Activated T-cell treated with anti-CD3 and anti-CD28 coated beads, Interleukin-2, amount 50 U/mL, for 4 hours (primary cell): ENCODE results near the gene FCGR1A. TPM values are rescaled to one million over a fixed set of nuclear protein-coding genes. Genes with fewer than 3 reads are reported as not detected.
"Not testable (repeated sequence)": the region's sequence is repeated elsewhere in the genome, so short reads cannot be mapped to it uniquely, and the experiment has no call there.

ENCODE experiments used
- ATAC-seq, 2 donors: fragments of 200-7000 bp; cut with Tn5 transposase; one replicate each; pipeline ENCODE4 v1.10.0; 2021
- DNase-seq: peaks from one replicate; pipeline ENCODE4 v3.0.0-alpha.2; 2020
- H3K27me3 Mint-ChIP-seq: one replicate; pipeline ENCODE4 v1.8.0; 2021; ENCODE audit warnings: low read depth, mixed read lengths
- H3K36me3 Mint-ChIP-seq: one replicate; pipeline ENCODE4 v1.8.0; 2022; ENCODE audit warnings: mixed read lengths; ENCODE audit not compliant: insufficient read depth
- H3K4me1 Mint-ChIP-seq: one replicate; pipeline ENCODE4 v1.8.0; 2021; ENCODE audit warnings: low read depth, mixed read lengths
- H3K4me3 Mint-ChIP-seq: one replicate; pipeline ENCODE4 v1.8.0; 2021; ENCODE audit warnings: mild to moderate bottlenecking, moderate library complexity, mixed read lengths
- H3K9me3 Mint-ChIP-seq: one replicate; pipeline ENCODE4 v1.8.0; 2021; ENCODE audit warnings: mixed read lengths
- total RNA-seq, 3 donors: library from RNA; stranded (reverse); gene quantifications; one replicate each; pipeline ENCODE4 v1.2.1, GENCODE V29; 2021

The FCGR1A gene
- total RNA-seq, 3 donors from 2014 or later = not detected

DNA sequence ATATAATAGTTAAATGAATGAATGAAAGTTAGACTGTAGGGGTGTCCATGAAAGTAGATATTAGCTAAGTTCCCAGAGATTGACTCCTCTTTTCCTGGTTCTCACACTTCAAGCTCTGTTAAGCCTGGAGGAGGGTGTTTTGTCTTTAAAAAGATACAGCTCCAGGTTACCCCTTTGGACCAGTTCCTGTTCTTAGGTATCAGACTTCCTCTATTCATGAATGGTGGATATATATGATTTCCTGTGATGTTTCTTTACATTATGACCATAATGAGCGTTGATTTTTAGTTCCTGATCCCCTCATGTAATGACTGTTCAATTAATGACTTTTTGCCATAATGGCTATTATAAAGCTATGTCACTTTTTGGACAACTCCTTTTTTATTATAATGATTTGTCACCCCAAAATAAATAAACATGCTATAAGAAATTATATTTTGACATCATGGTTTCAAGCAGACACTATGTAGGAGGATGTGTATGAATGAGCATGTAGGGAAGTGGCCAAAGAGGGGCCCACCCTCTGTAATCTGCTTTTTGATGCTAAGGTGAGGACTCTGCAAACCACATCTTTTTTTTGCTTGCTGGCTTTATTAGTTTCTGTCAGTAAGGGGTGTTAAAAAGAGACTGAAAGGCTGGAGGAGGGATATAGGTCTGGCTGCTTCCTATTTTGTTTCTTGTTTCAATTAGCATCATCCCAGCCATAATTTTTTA, 18.2 kb upstream of the FCGR1A start:
- not testable (repeated sequence) for H3K27me3 Mint-ChIP-seq, DNase-seq, H3K36me3 Mint-ChIP-seq, H3K4me1 Mint-ChIP-seq, H3K4me3 Mint-ChIP-seq, H3K9me3 Mint-ChIP-seq, ATAC-seq

DNA sequence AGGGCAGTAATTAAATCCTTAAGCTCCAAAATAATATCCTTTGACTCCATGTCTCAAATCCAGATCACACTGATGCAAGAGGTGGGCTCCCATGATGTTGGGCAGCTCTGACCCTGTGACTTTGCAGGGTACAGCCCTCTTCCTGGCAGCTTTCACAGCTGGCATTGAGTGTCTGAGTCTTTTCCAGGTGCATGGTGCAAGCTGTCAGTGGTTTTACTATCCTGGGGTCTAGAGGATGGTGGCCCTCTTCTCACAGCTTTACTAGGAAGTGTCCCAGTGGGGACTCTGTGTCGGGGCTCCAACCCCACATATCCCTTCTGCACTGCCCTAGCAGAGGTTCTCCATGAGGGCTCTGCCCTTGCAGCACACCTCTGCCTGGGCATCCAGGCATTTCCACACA, 16.3 kb upstream of the FCGR1A start:
- H3K27me3 Mint-ChIP-seq, ATAC-seq, DNase-seq, H3K36me3 Mint-ChIP-seq, H3K9me3 Mint-ChIP-seq, H3K4me3 Mint-ChIP-seq, H3K4me1 Mint-ChIP-seq: not testable (repeated sequence)

DNA sequence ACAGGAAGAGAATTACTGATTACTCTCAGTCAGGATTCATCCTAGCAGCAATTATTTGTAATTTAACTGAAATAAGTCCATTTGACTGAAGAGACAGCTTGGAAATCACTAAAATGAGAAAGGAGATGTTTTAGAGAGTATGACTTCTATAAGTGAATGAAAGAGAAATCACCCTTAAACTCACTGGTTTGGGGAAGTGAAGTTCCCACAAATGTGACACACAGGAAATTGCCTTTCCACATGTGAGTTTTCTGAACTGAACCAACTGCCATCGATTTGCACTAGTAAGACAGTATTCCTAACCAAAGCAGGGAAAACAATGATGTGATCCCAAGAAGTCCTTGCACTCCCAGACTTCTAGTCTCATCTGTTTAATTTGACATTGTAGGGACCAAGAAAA, 13.3 kb upstream of the FCGR1A start:
- H3K4me1 Mint-ChIP-seq, H3K27me3 Mint-ChIP-seq, ATAC-seq, H3K36me3 Mint-ChIP-seq, H3K9me3 Mint-ChIP-seq, H3K4me3 Mint-ChIP-seq, DNase-seq: not testable (repeated sequence)

DNA sequence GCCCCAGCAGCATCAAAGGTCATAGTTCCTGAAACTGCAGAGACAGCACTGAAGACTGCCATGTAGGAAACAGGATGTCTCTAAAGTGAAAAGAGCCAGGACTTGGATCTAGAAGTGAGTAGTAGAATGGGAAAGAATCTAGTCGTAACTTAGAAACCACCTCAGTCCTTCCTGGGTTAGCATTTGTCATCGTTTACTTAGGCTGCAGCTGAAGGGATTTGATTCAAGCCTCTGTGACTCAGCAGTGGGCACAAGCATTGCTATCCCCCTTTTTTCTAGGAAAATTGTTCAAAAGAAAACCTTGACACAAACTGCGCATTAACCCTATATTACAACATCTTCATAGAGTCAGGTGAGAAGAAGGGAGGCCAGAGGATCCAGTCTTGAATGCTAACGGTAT, 11.8 kb upstream of the FCGR1A start:
- H3K4me3 Mint-ChIP-seq, H3K4me1 Mint-ChIP-seq, H3K36me3 Mint-ChIP-seq, DNase-seq, H3K27me3 Mint-ChIP-seq, H3K9me3 Mint-ChIP-seq, ATAC-seq: not testable (repeated sequence)

DNA sequence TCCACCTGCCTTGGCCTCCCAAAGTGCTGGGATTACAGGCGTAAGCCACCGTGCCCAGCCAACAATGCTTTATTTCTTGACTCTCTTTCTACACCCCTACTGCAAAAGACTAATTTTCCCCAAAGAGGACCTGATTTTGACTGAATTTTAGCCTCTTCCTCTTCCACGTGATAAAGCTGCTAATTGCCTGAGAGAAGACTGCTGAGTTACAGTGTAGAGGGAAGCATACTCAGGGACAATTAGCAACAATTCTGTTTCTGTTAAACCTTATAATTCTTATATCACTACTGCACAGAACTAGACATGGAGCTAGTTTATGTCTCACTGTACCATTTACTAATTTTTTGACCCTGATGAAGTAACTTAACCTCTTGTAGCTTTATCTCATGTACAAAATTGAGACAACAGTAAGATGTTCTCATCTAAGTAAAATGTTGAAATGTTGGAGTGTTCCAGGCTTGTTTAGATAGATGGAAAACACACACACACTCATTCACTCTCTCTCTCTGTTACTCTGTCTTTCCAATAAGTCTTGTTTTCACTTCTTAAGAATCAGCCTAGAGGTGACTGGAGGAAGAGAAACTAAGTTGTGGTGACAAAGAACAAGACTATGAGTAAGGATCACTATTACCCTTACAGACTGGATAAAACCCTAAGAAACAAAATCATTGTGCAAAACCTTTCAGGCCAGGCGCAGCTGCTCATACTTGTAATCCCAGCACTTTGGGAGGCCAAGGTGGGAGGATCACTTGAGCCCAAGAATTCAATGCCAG, 10.7 kb upstream of the FCGR1A start:
- not testable (repeated sequence) for H3K27me3 Mint-ChIP-seq, H3K4me1 Mint-ChIP-seq, H3K36me3 Mint-ChIP-seq, DNase-seq, H3K9me3 Mint-ChIP-seq, H3K4me3 Mint-ChIP-seq
- peak; percentile 96 to 97 for ATAC-seq

DNA sequence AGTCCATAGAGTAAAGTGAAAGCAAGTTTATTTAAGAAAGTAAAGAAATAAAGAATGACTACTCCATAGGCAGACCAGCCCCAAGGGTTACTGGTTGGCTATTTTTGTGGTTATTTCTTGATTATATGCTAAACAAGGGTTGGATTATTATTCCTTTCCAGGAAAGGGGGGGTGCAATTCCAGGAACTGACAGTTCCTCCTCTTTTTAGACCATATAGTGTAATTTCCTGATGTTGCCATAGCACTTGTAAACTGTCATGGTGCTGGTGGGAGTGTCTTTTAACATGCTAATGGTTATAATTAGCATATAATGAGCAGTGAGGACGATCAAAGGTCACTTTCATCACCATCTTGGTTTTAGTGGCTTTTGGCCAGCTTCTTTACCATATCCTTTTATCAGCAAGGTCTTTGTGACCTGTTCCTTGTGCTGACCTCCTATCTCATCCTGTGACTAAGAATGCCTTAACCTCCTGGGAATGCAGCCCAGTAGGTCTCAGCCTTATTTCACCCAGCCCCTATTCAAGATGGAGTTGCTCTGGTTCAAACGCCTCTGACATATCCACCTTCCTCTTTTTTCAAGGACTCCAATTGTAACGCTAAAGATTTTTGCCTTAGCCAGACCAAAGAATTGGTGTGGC, 6.9 kb upstream of the FCGR1A start:
- not testable (repeated sequence) for H3K4me1 Mint-ChIP-seq, H3K36me3 Mint-ChIP-seq, H3K4me3 Mint-ChIP-seq, ATAC-seq, DNase-seq, H3K27me3 Mint-ChIP-seq, H3K9me3 Mint-ChIP-seq

DNA sequence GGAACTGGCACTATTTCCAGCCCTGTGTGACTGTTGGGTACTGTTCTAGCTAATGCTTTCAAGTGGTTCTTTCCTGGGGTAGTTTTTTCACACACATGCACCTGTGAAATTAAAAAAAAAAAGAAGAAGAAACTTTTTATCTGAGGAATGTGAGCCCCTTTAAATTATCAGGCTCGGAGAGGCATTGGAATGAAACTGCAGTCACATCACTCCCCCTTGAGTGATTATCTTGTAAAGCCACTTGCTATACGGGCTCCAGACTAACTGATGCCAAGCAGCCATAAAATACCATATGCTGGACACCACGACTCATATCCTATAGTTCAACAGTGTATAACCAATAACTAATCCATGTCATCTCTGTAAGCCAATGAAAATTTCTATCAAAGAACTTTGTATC, 5.4 kb upstream of the FCGR1A start:
- not testable (repeated sequence) for H3K36me3 Mint-ChIP-seq, ATAC-seq, H3K9me3 Mint-ChIP-seq, H3K27me3 Mint-ChIP-seq, H3K4me3 Mint-ChIP-seq, H3K4me1 Mint-ChIP-seq, DNase-seq

DNA sequence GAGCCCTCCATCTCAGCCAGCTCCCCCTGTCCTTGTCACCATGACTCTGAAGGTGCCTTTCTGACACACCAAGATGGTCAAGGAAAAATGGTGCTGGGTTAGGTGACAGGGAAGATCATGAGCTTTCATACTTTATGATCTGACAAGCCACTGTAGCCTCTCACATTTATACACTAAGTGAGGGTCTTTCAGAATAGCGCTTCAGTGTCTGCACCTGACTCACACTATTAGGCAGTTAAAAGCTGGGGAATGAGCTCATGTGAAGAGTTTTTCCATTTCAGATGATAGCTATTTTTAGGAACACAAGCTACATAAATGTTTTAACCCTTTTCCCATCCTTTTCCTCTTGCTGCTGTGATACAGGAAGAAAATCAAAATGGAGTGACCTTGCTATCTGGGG, 4.2 kb upstream of the FCGR1A start:
- H3K4me3 Mint-ChIP-seq, H3K36me3 Mint-ChIP-seq, DNase-seq, H3K9me3 Mint-ChIP-seq, H3K4me1 Mint-ChIP-seq, H3K27me3 Mint-ChIP-seq, ATAC-seq: not testable (repeated sequence)

DNA sequence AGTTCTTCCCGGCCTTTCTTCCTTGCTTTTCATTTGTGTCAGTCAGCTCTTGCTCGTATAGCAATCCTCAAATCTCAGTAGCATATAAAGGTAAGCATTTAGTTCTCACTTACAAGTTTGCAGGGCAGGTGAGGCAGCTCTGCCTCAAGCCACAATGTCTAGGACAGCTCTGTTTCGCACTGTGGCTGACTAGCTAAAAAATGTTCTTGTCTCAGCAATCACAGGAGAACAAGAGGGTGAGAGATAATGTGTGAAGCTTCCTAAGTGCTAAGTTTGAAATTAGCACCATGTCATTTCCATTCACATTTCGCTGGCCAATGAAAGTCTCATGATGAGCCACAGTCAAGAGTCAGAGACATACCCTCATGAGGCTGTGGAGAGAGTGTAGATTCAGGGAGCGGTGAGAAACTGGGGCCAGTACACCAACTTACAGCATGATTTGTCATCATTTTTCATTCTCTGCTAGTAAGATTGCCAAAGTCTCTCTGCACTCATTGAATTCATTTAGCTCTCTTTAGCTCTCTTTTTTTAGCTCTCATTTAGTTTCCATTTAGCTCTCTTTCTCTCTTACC, 995 bp upstream of the FCGR1A start:
- H3K9me3 Mint-ChIP-seq, H3K36me3 Mint-ChIP-seq, H3K4me3 Mint-ChIP-seq, H3K27me3 Mint-ChIP-seq, H3K4me1 Mint-ChIP-seq, DNase-seq: not testable (repeated sequence)
- ATAC-seq = peak; percentile 90 to 96

DNA sequence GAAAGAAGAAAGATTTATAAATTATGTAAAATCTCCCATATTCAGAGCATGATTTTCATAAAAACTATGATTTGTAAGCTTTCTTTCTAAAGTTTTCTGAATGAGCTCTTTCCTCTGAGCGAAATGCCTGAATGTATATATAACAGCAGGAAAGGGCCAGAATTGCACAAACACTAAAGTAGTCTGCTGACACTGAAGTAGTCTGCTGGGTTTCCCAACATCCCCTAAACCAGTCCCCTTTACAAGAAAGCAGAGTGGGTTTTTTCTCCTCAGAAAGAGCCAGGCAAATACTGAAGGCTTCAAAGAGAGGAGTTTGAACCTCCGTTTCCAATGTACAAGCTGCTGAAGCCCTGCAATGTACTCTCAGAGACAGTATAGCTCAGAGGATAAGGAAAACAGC, 795 bp downstream of the FCGR1A start:
- H3K36me3 Mint-ChIP-seq, H3K9me3 Mint-ChIP-seq, DNase-seq, ATAC-seq, H3K4me1 Mint-ChIP-seq, H3K27me3 Mint-ChIP-seq, H3K4me3 Mint-ChIP-seq: not testable (repeated sequence)

DNA sequence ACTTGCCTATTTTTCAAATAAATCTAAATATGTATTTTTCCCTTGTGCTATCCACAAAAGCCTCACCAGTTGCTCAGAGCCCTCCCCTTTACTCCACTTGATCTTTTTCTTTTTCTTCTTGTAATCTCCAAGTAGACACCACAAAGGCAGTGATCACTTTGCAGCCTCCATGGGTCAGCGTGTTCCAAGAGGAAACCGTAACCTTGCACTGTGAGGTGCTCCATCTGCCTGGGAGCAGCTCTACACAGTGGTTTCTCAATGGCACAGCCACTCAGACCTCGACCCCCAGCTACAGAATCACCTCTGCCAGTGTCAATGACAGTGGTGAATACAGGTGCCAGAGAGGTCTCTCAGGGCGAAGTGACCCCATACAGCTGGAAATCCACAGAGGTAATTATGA, 1.4 kb downstream of the FCGR1A start:
- H3K9me3 Mint-ChIP-seq, H3K27me3 Mint-ChIP-seq, H3K36me3 Mint-ChIP-seq, H3K4me3 Mint-ChIP-seq, H3K4me1 Mint-ChIP-seq, DNase-seq, ATAC-seq: not testable (repeated sequence)

DNA sequence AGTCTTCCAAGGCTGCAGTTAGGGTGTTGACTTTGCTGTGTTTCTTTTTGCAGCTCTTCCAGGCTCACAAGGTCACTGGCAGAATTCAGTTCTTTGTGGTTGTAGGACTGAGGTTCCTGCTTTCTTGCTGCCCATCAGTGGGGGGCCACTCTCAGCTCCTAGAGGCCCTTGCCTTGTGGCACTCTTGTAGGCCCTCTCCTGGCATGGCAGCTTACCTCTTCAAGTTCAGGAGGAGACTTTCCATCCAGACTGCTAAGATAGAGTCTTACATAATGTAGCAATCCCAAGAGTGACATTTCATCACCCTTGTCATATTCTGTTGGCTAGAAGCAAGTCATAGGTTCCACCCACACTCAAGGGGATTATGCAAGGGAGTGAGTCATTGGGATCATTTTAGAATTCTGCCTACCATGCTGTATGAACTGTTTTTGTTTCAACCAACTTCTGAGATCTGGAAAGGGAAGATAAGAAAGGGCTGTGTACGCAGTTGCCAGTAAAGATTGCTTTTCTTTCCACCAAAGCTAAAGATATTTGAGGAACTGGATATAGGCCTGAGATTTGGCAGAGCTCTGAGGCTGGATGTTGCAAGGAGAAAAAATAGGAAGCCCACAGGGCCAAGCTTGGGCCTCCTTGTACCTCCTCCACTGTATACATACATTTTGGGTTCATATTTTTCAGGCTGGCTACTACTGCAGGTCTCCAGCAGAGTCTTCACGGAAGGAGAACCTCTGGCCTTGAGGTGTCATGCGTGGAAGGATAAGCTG, 5.4 kb downstream of the FCGR1A start:
- not testable (repeated sequence) for H3K4me3 Mint-ChIP-seq, H3K36me3 Mint-ChIP-seq, H3K4me1 Mint-ChIP-seq, H3K9me3 Mint-ChIP-seq, DNase-seq, H3K27me3 Mint-ChIP-seq
- ATAC-seq = peak in 1 of 2 donors; percentile 37

DNA sequence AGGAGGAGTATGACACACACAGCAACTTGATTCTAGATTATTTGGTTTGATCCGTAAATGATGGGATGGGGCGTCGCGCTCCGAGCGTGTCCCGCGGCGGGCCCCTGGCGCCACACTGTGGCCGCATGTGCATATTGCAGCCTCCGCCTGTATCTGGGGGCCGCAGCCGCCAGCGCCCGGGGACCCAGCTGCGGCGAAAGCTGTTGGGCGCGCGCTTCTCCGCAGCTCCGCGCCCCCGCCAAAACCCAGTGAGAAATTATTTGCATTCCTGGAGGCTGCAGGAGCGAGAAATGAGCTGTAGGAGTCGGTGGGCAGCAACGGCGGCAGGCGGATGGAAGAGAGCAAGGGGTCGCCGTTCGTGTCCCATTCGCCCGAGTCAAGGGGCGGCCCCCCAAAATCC, 10.0 kb downstream of the FCGR1A start:
- not testable (repeated sequence) for H3K9me3 Mint-ChIP-seq, H3K27me3 Mint-ChIP-seq, H3K36me3 Mint-ChIP-seq, H3K4me1 Mint-ChIP-seq
- DNase-seq (peak; percentile 54), ATAC-seq (peak; percentile 84 to 89)
- H3K4me3 Mint-ChIP-seq = peak overlapping the region; percentile 95

DNA sequence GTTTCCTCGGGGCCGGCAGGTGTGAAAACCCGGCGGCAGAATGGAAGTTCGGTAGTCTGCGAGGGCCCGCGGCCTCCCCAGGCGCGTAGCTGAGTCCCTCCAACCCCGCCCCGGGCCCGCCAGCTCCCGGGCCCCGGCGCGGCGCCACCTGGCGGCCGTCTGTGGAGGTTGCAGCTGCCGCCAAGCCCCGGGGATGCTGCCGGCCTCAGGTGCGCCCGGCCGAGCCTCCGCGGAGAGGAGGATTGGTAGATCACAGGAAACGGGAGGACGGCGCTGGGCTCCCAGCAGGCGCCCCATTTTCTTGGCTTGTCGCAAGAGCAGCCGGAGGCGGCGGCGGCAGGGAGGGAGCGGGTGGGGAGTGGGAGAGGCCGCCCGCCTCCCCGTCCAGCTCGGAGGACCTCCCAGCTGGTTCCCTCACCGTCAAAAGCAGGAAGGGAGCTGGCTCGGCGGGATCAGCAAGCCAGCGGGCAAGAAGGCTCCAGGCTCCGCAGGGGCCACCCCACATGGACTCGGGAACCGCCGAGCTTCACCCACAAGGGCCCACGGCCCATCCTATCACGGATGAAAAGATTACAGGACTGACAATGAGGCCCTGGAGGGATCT, 10.5 kb downstream of the FCGR1A start:
- not testable (repeated sequence) for H3K4me1 Mint-ChIP-seq, H3K9me3 Mint-ChIP-seq, H3K36me3 Mint-ChIP-seq, H3K27me3 Mint-ChIP-seq
- H3K4me3 Mint-ChIP-seq = peak overlapping the region; percentile 58
- DNase-seq (peak; percentile 75), ATAC-seq (peak; percentile 95 to 98)
